D721Med (cell line): ENCODE data around the gene SFMBT2.

ENCODE experiments used
- DNase-seq: peaks from one replicate; pipeline ENCODE4 v3.0.0; 2011; ENCODE audit warnings: low spot score; ENCODE audit not compliant: insufficient read length
- FAIRE-seq: peaks from 2 replicates; lab custom pipeline; 2011; peaks lifted over from hg19 to GRCh38; lab: Jason Lieb, UNC
- TF ChIP-seq, protein P1 (sequence below): IDR thresholded peaks from 2 replicates; pipeline ENCODE4 v1.5.1; 2012; ENCODE audit warnings: mild to moderate bottlenecking, control low read depth; ENCODE audit not compliant: insufficient read depth; ENCODE audit errors: missing control alignments

Gene SFMBT2

DNA sequence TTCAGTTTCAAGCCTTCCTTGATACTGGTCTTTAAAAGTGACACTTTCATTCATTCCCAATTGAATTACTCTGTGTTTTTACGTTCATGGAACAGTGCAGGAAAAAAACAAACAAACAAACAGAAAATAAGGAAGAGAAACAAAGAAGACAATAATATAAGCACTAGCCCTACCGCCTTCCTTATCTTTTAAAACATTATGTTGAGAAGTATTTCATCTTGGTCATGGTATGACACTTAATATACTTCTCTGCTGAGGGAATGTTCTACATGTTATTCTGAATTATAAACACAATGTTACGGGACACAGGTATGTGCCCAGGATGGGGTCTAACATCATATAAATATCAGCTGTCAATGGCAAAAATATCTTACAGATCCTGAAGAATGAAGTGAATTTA, 176.7 kb downstream of the SFMBT2 start:
- TF ChIP-seq, protein P1, sequence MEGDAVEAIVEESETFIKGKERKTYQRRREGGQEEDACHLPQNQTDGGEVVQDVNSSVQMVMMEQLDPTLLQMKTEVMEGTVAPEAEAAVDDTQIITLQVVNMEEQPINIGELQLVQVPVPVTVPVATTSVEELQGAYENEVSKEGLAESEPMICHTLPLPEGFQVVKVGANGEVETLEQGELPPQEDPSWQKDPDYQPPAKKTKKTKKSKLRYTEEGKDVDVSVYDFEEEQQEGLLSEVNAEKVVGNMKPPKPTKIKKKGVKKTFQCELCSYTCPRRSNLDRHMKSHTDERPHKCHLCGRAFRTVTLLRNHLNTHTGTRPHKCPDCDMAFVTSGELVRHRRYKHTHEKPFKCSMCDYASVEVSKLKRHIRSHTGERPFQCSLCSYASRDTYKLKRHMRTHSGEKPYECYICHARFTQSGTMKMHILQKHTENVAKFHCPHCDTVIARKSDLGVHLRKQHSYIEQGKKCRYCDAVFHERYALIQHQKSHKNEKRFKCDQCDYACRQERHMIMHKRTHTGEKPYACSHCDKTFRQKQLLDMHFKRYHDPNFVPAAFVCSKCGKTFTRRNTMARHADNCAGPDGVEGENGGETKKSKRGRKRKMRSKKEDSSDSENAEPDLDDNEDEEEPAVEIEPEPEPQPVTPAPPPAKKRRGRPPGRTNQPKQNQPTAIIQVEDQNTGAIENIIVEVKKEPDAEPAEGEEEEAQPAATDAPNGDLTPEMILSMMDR: no peak
- no peak for FAIRE-seq

DNA sequence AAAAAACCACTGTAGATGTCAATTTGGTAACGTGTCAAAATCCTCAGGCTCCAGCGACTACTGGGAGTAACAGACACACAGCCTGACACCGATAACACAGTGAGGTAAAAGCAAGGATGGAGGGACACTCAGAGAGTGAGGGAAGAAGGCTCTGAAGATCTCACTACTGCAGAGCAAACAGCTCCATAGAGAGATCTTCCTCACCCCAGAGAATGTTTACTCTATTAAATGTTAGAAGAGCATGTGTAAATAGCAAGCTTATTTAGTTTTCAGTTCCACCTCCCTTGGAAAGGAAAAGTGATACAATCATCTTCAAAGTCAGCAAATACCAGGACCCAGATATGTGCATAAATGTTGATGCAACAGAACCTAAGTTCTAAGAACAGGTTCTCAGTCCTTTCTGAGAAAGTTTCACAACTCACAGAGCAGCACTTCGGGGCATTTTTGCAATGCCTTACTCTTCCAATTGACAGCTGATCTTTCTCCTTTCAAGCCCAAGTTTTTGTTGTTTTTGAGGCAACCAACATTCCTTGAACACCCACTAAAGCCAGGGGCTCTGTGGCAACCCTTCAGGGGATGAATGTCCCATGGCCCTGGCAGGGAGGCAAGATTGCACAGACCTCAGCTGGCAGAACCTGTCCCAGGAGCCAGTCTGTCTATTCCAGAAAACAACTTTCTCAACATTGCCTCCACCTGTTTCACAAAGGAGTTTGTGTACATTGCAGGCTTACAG, 177.4 kb downstream of the SFMBT2 start:
- DNase-seq (no peak), FAIRE-seq (no peak)
- TF ChIP-seq, protein P1: no peak

More for the DNA sequence above, 176.7 kb downstream of the SFMBT2 start:
- no peak for DNase-seq

DNA sequence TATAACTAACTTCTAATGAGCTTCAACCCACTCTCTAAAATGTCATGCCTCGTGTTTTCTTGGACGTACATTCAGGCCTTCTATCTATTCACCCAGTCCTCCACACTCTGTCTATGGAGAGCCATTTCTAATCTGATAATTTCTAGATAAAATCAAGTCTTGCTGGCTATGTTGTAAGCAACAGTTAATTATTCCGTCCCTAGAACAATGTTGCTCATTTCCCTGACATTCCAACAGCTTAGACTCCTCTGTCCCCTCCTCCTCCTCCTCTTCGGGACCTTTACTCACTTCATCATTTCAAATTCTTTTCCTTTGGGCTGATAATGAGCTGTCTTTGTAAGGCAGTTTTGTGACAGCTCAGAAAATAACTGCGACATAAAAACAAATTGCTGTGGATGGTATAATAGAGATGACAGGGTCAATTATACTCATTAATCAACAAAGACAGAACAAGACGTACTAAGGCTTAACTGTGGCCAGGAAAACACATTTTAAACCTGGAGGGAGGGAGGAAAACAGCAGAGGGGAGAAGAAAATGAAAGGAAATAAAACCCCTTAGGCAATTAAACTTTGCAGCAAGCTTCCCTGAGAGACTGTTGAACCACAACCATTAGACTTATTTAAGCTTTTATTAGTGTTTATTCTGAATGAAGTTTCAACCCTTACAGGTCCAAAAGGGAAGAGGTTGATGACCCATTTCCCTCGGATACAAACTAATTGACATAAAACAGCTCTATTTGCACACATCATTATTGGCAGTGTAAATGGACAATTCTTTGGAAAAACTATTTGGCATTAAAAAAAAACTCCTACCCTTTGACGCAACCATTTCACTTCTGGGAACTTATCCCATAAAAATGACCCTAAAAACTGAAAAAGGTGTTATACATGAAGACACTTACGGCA, 179.1 kb downstream of the SFMBT2 start:
- no peak for FAIRE-seq
- TF ChIP-seq, protein P1: no peak
- DNase-seq: no peak

DNA sequence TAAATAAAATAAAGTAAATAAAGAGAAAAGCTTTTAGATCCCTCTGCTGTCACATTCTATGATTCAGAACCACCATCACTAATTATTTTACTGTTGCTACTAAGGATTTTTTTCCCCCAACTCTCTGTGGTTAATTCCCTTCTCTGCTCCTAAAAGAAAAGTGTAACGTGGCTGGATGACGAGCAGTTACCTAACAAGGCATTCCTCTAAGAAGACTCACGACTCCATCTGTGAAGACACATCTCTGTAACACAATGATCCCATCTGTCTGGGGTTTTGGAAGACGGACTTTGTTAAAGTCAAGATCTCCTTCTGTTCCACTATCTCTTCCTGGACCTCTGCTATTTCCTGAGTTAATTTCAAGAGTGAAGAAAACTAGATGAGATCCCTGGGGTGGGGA, 179.9 kb downstream of the SFMBT2 start:
- TF ChIP-seq, protein P1: no peak
- DNase-seq (no peak), FAIRE-seq (no peak)

DNA sequence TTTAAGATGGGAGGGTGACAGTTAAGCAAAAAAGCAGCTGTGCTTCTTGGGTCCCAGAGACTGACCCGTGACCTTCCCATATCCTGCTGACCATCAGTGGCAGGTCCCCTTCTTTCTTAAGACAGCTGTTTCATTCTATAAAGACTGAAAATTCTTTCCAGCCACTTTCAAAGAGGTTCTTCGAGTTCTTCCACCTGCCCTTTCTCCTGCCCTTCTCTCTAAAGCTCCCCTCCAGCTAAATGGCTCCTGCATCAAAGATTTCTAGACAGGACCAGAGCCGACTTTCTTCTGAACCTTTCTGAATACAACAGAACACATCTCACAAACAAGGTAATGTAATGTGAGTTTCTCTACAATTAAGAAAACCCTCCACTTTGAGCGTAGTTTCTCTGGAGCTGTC, 180.8 kb downstream of the SFMBT2 start:
- TF ChIP-seq, protein P1: no peak
- no peak for DNase-seq
- FAIRE-seq: no peak

DNA sequence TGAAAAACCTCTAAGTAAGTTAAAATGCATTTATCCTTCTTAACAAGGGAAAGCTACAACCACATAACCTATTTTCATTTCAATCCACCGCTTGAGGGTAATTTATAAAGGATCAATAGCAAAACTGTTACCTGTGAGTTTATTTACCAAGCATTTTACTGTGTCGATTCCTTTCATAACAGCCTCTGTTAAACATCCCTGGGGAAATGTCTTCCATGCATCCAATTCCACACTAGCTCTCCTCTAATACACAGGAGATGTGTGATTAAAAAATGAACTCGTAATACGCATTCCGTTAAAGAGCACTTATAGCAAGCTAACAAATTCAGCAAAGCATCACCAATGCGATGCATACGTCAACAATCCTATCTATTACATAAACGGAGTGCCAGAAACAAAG, 185.7 kb downstream of the SFMBT2 start:
- no peak for DNase-seq
- FAIRE-seq: no peak
- TF ChIP-seq, protein P1: no peak
